Measurements from ENCODE around the gene PZP.
"Not testable (repeated sequence)": the region's sequence is repeated elsewhere in the genome, so short reads cannot be mapped to it uniquely, and the experiment has no call there.

Gene PZP

DNA sequence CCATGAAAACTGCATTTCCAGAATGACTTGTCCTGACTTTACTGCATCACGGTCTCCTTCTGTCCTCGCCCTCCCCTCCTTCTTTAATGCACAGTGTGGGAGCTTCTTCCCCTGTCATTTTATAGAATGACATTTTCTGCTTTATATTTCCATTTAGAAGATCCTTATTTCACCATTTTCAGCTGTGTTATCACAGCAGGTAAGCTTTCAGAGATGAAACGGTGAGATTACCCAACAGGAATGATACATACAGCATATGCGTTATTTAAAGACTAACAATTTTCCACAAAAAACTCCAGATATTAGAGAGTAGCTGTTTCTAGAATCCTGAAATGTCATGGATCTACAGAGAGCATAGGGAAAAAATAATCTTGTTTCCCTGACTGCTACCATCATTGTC lies 27.3 kb upstream of the PZP start:
- Mint-ChIP-seq H3K4me3 (no peak overlapping the region), H3K9me3 (no peaks in the 10 kb centered on the region), H3K4me1 (peaks cover 4 to 6% of the 10 kb centered on the region in 2 donors), H3K27me3 (peaks cover 22 to 24% of the 10 kb centered on the region in 2 donors), H3K27ac (no peak overlapping the region), H3K36me3 (peaks cover 3 to 4% of the 10 kb centered on the region in 2 donors)
- ATAC-seq (replicated peaks) = no peak
- no peak for DNase-seq

DNA sequence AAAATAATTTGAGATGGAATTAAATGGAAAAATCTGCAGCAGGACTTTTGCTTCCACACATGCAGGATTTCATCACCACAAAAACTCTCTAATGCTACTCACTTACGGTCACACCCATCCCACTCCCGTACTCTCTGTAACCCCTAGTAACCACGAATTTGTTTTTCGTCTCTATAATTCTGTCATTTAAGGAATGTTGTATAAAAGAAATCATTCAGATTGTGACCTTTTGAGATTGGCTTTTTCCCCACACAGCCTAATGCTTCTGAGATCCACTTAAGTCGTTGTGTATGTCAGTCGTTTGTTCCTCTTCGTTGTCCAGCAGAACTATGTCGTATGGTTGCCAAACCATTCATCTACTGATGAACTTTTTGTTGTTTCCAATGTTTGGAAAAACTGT lies 19.8 kb upstream of the PZP start:
- DNase-seq (no peak), ATAC-seq (replicated peaks) (no peak)
- no peaks in the 10 kb centered on the region for H3K36me3 Mint-ChIP-seq
- peaks cover 0 to 3% of the 10 kb centered on the region in 2 donors for H3K9me3 Mint-ChIP-seq
- no peaks in the 10 kb centered on the region for H3K4me1 Mint-ChIP-seq
- H3K4me3 Mint-ChIP-seq = no peak overlapping the region
- peaks cover 20 to 36% of the 10 kb centered on the region in 2 donors for H3K27me3 Mint-ChIP-seq
- H3K27ac Mint-ChIP-seq = no peak overlapping the region

DNA sequence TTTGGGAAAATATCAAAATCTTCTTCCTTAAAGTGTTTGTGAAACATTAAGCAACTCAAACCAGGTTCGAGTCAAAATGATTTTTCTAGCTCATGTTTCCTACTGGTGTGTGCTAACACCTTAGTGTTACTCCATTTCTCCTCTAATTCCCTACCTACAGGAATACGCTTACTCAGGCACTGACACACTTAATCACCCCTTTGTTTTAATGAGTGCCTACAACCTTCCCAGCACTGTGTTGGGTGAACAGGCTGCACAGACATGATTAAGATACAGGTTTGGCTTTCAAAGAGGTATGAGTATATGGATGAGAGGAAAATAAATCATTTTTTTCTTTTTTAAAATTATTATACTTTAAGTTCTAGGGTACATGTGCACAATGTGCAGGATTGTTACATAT lies 15.6 kb upstream of the PZP start:
- Mint-ChIP-seq H3K27ac (no peak overlapping the region), H3K36me3 (no peaks in the 10 kb centered on the region), H3K27me3 (peaks cover 16 to 24% of the 10 kb centered on the region in 2 donors), H3K9me3 (peaks cover 0 to 4% of the 10 kb centered on the region in 2 donors), H3K4me3 (no peak overlapping the region), H3K4me1 (no peaks in the 10 kb centered on the region)
- DNase-seq (no peak), ATAC-seq (replicated peaks) (no peak)

DNA sequence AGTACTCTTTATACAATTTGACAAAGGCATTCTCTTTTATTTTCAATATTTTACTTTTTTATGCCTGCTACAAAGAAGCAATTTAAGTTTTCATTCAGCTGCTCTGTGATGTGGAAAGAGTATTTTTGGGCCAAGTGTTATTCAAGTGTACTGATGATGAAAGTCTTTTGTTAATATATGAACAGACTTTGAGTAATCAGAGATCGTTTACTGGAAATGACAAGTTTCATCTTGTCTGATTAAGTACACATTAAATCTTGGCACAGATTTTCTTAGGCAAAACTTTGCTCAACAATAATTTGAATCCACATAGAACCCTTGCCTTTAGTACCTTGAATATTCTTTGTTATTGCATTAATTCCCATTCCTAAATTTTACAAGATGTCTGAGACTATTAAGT lies 13.3 kb upstream of the PZP start:
- peaks cover 0 to 6% of the 10 kb centered on the region in 2 donors for H3K9me3 Mint-ChIP-seq
- no peak overlapping the region for H3K27ac Mint-ChIP-seq
- peaks cover 9 to 13% of the 10 kb centered on the region in 2 donors for H3K27me3 Mint-ChIP-seq
- no peak overlapping the region for H3K4me3 Mint-ChIP-seq
- no peaks in the 10 kb centered on the region for H3K36me3 Mint-ChIP-seq
- no peaks in the 10 kb centered on the region for H3K4me1 Mint-ChIP-seq
- DNase-seq = no peak
- ATAC-seq (replicated peaks) = no peak

DNA sequence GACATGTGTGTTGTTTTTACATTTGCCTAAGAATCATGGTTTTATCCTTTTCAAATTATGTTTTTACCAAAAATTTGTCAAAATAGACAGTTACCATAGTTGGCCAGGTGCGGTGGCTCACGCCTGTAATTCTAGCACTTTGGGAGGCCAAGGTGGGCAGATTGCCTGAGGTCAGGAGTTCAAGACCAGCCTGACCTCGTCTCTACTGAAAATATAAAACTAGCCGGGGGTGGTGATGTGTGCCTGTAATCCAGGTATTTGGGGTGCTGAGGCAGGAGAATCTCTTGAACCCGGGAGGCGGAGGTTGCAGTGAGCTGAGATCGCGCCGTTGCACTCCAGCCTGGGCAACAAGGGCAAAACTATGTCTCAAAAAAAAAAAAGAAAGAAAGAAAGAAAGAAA lies 12.8 kb upstream of the PZP start:
- not testable (repeated sequence) for H3K36me3 Mint-ChIP-seq; ATAC-seq (replicated peaks); DNase-seq; H3K9me3 Mint-ChIP-seq; H3K4me3 Mint-ChIP-seq; H3K4me1 Mint-ChIP-seq; H3K27ac Mint-ChIP-seq
- peaks cover 12 to 13% of the 10 kb centered on the region in 2 donors for H3K27me3 Mint-ChIP-seq

DNA sequence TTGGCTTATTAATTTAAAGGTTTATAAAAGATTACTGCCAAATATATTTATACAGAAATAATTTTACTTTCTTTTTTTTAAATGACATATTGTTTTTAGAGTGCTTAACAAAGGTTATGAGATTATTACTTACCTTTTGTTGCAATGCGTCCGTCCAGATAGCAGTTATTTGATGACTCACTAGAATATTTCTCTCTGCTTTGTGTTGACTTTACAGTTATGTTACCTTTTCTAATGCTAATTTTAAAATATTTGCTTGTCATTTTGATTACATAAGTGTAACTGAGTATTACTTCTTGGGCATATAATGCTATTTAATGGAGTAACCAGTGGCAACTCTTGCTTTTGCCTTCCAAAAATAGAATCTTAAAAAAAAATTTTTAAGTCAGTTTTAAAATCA lies 6.3 kb upstream of the PZP start:
- Mint-ChIP-seq H3K36me3 (no peaks in the 10 kb centered on the region), H3K9me3 (peaks cover 0 to 2% of the 10 kb centered on the region in 2 donors), H3K4me3 (no peak overlapping the region), H3K4me1 (no peaks in the 10 kb centered on the region), H3K27me3 (peaks cover 12 to 15% of the 10 kb centered on the region in 2 donors), H3K27ac (no peak overlapping the region)
- DNase-seq (no peak), ATAC-seq (replicated peaks) (no peak)

DNA sequence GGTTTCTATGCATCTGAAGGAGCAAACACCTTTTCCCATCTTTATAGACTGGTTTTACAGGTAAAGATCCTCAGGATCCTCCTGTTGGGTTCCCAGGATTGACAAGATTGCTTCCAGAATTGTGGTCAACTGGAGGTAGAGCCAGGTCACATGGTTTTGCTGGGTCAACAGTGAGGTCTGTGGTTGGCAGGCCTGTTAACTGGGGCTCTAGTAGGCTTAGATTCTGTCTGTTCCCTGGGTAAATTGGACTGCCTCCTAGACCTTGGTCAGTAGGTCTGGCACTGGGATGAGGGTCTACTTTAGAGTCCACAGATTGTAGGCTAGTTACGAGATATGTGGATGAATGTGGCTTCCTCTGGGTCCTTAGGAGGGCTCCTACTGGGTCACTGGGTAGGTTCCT lies 3.5 kb upstream of the PZP start:
- Mint-ChIP-seq H3K36me3 (no peaks in the 10 kb centered on the region), H3K27me3 (peaks cover 6 to 7% of the 10 kb centered on the region in 2 donors), H3K27ac (no peak overlapping the region), H3K4me3 (no peak overlapping the region), H3K4me1 (no peaks in the 10 kb centered on the region), H3K9me3 (no peaks in the 10 kb centered on the region)
- ATAC-seq (replicated peaks) = no peak
- DNase-seq = no peak

DNA sequence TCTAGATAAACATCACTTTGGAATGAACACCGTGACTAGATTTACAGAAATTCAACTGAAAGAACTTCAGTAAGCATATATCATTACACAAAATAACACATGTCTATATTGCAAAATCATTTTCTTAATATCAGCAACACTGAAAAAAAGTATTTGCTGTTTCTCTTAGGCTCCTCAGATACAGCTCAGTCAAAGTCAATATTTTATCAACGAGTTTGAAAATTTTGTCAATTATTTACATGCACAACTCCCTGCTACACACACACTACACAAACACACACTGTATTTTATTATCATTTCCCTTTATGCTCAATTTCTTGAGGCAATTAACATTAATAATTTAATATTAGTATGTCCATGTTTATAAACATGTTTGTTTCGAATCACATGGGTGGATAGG lies 3.8 kb downstream of the PZP start:
- Mint-ChIP-seq H3K9me3 (no peaks in the 10 kb centered on the region), H3K4me3 (no peak overlapping the region), H3K27me3 (peaks cover 0 to 4% of the 10 kb centered on the region in 2 donors), H3K27ac (no peak overlapping the region), H3K36me3 (no peaks in the 10 kb centered on the region), H3K4me1 (no peaks in the 10 kb centered on the region)
- ATAC-seq (replicated peaks) (no peak), DNase-seq (no peak)

DNA sequence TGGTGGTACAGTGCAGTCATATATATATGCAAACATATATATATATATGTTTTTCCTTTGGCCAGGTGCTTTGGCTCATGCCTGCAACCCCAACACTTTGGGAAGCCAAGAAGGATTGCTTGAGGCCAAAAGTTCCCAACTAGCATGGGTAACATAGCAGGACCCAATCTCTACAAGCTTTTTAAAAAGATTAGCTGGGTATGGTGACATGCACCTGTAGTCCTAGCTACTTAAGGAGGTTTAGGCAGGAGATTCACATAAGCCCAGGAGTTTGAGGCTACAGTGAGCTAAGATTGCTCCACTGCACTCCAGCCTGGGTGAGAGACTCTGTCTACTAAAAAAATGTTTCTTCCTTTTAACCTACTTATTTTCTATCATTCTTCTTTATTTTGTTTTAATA lies 10.2 kb downstream of the PZP start:
- H3K4me3 Mint-ChIP-seq = no peak overlapping the region
- no peak overlapping the region for H3K27ac Mint-ChIP-seq
- no peak for DNase-seq
- peaks cover 5 to 13% of the 10 kb centered on the region in 2 donors for H3K27me3 Mint-ChIP-seq
- ATAC-seq (replicated peaks) = no peak
- no peaks in the 10 kb centered on the region for H3K4me1 Mint-ChIP-seq
- H3K9me3 Mint-ChIP-seq = peaks cover 1 to 4% of the 10 kb centered on the region in 2 donors
- no peaks in the 10 kb centered on the region for H3K36me3 Mint-ChIP-seq

DNA sequence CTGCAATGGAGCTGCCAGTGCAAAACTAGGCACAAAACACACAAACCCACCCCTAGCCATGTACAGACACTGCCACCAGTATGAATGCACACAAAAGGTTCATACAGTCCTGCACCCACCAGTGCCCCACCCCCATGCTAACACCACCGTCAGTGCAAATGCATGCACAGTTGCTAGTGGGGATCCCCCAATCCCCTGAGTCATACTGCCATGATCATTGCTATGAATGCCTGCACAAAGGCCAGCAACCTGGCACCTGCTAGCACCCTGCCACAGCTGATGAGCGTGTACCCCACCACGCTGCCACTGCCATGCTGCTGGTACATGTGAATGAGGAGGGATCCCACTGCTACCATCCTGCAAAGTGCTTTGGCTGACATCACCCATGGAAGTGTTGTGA lies 23.9 kb downstream of the PZP start:
- Mint-ChIP-seq H3K9me3 (peaks cover 7 to 8% of the 10 kb centered on the region in 2 donors), H3K36me3 (no peaks in the 10 kb centered on the region), H3K4me3 (no peak overlapping the region), H3K27ac (no peak overlapping the region), H3K27me3 (peaks cover 6 to 20% of the 10 kb centered on the region in 2 donors), H3K4me1 (peaks cover 0 to 2% of the 10 kb centered on the region in 2 donors)
- ATAC-seq (replicated peaks) (peak in 1 of 2 donors; percentile 38), DNase-seq (no peak)

DNA sequence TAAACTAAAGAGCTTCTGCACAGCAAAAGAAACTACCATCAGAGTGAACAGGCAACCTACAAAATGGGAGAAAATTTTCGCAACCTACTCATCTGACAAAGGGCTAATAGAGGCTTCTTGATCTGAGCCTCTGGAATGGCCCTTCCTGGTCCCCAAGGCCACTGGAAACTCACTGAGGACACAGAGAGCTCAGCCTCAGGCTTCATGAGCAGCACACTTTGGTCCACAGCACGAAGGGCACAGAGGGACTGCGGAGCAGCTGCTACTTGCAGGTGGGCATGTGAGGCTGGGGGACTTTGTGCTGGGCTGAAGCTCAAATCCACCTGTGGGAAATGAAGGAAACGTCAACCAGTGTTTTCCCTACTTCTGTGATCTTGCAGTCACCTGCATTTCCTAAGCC lies 27.4 kb downstream of the PZP start:
- Mint-ChIP-seq H3K4me1 (peaks cover 0 to 2% of the 10 kb centered on the region in 2 donors), H3K36me3 (no peaks in the 10 kb centered on the region), H3K9me3 (no peaks in the 10 kb centered on the region), H3K4me3 (no peak overlapping the region), H3K27ac (no peak overlapping the region), H3K27me3 (peaks cover 0 to 10% of the 10 kb centered on the region in 2 donors)
- DNase-seq (no peak), ATAC-seq (replicated peaks) (no peak)

DNA sequence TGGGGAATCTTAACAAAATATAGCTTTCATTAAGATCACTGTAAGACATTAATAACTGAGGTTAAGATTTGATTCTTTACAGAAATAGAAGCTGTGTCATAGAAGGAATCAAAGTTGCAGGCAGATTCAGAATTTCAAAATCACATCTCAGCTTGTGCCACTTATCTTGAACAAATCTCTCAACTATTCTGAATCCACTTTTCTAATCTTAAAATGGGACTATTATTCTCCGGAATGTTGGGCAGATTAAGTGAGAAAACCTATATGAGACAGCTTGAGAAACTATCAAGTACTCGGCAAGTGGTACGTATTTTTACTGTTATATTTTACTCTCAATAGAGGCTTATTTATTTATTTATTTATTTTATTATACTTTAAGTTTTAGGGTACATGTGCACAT lies 28.4 kb downstream of the PZP start:
- Mint-ChIP-seq H3K4me3 (no peak overlapping the region), H3K27ac (no peak overlapping the region), H3K36me3 (no peaks in the 10 kb centered on the region), H3K27me3 (peaks cover 0 to 10% of the 10 kb centered on the region in 2 donors), H3K4me1 (peaks cover 0 to 2% of the 10 kb centered on the region in 2 donors), H3K9me3 (no peaks in the 10 kb centered on the region)
- ATAC-seq (replicated peaks) (no peak), DNase-seq (no peak)

DNA sequence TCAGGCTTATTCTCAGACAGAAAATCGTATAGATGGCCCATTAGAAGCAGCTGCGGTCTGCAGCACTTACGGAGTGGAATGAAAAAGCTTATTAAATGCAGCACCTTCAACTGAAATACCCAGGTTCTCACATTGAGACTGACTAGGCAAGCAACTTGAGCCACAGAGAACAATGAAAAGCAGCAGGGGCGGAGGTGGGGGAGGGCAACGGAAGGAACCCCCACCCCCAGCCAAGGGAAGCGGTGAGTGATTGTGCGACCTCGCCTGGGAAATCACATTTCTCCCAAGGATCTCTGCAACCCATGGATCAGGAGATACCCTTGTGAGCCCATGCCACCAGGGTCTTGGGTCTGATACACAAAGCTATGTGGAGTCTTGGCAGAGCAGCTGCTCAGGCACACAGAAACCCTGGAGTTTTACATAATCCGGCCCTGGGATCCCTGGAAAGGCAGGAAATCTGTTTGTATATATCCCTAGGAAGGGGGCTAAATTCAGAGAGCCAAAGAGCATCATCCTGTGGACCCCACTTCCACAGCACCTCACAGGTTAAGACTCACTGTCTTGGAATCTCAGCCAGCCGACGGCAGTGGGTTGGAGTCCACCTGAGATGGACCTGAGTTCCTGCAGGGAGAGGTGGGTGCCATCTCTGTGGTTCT lies 38.1 kb downstream of the PZP start:
- H3K4me3 Mint-ChIP-seq = no peak overlapping the region
- ATAC-seq (replicated peaks) (no peak), DNase-seq (no peak)
- no peaks in the 10 kb centered on the region for H3K4me1 Mint-ChIP-seq
- no peaks in the 10 kb centered on the region for H3K36me3 Mint-ChIP-seq
- H3K9me3 Mint-ChIP-seq = peaks cover 0 to 5% of the 10 kb centered on the region in 2 donors
- H3K27ac Mint-ChIP-seq = no peak overlapping the region
- peaks cover 16 to 24% of the 10 kb centered on the region in 2 donors for H3K27me3 Mint-ChIP-seq

DNA sequence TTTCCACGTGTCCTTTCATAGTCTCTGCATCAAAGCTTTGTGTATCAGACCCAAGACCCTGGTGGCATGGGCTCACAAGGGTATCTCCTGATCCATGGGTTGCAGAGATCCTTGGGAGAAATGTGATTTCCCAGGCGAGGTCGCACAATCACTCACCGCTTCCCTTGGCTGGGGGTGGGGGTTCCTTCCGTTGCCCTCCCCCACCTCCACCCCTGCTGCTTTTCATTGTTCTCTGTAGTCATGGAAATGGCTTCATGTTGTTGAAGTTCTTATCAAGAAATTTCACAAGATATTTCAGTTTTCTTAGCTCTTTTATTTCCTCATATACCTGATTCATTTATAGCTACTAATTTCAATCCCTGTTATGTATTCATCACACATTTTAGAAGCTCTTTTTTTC lies 40.9 kb downstream of the PZP start:
- H3K9me3 Mint-ChIP-seq; H3K27ac Mint-ChIP-seq; H3K4me1 Mint-ChIP-seq; H3K36me3 Mint-ChIP-seq; DNase-seq; ATAC-seq (replicated peaks); H3K4me3 Mint-ChIP-seq: not testable (repeated sequence)
- peaks cover 16 to 24% of the 10 kb centered on the region in 2 donors for H3K27me3 Mint-ChIP-seq

DNA sequence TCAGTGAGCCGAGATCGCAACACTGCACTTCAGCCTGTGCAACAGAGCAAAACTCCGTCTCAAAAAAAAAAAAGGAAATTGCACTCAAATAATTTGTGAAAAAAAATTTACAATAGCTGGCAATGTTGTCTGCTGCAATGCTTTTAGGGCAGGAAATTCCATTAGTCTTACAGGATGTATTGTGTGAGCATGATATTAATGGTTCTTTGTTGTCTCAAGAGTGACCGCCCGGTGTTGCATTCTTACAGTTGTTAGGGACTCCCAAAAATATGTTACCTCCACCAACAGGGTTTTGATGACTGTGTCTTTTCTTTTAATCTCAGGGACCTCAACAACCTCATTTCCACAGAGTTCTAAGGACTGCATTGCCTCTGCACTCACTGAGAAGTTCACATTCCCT lies 44.8 kb downstream of the PZP start:
- no peak overlapping the region for H3K4me3 Mint-ChIP-seq
- no peaks in the 10 kb centered on the region for H3K36me3 Mint-ChIP-seq
- peaks cover 10 to 13% of the 10 kb centered on the region in 2 donors for H3K27me3 Mint-ChIP-seq
- no peaks in the 10 kb centered on the region for H3K4me1 Mint-ChIP-seq
- ATAC-seq (replicated peaks) (no peak), DNase-seq (no peak)
- no peak overlapping the region for H3K27ac Mint-ChIP-seq
- peaks cover 0 to 2% of the 10 kb centered on the region in 2 donors for H3K9me3 Mint-ChIP-seq
